ENCODE data around the gene CALY. TPM values are rescaled to one million over a fixed set of nuclear protein-coding genes. Genes with fewer than 3 reads are reported as not detected.

Gene CALY
- total RNA-seq, 2 donors from 2014 or later, result 0.75 to 1.3 TPM

GRCh38 chr10:133365461-133366129, 28.9 kb upstream of the CALY start:
- no peak for TF ChIP-seq CTCF (conservative IDR thresholded peaks at IDR 0.05)
- H3K27ac ChIP-seq (ENCODE audit: low read depth, low read length), result no peak overlapping the region
- Mint-ChIP-seq H3K36me3 (ENCODE audit: low read depth) (peaks cover 70% of the 10 kb centered on the region), H3K9me3 (no peaks in the 10 kb centered on the region), H3K27me3 (ENCODE audit: insufficient read depth) (no peaks in the 10 kb centered on the region), H3K4me1 (no peaks in the 10 kb centered on the region), H3K4me3 (no peak overlapping the region), H3K27ac (no peak overlapping the region)
- peaks cover 71% of the 10 kb centered on the region for H3K36me3 ChIP-seq (ENCODE audit: control insufficient read depth, insufficient read depth, low read length)
- no peaks in the 10 kb centered on the region for H3K27me3 ChIP-seq (ENCODE audit: control insufficient read depth, insufficient read depth, low read length, poor library complexity, severe bottlenecking)
- no peak for DNase-seq
- no peaks in the 10 kb centered on the region for H3K9me3 ChIP-seq (ENCODE audit: control insufficient read depth, low read length)
- no peak overlapping the region for H3K9ac ChIP-seq (ENCODE audit: extremely low read depth, low read length, poor library complexity, severe bottlenecking)
- H3K4me3 ChIP-seq (ENCODE audit: low read length), result no peak overlapping the region
- 86 to 100% methylated on average over 4 to 13 of the region's 13 CpGs for WGBS, 2 experiments (ENCODE audit: insufficient coverage in 1 of 2, insufficient read length in 1 of 2)
- H3K4me1 ChIP-seq (ENCODE audit: control insufficient read depth, insufficient read depth, low read length), result no peaks in the 10 kb centered on the region

DNA sequence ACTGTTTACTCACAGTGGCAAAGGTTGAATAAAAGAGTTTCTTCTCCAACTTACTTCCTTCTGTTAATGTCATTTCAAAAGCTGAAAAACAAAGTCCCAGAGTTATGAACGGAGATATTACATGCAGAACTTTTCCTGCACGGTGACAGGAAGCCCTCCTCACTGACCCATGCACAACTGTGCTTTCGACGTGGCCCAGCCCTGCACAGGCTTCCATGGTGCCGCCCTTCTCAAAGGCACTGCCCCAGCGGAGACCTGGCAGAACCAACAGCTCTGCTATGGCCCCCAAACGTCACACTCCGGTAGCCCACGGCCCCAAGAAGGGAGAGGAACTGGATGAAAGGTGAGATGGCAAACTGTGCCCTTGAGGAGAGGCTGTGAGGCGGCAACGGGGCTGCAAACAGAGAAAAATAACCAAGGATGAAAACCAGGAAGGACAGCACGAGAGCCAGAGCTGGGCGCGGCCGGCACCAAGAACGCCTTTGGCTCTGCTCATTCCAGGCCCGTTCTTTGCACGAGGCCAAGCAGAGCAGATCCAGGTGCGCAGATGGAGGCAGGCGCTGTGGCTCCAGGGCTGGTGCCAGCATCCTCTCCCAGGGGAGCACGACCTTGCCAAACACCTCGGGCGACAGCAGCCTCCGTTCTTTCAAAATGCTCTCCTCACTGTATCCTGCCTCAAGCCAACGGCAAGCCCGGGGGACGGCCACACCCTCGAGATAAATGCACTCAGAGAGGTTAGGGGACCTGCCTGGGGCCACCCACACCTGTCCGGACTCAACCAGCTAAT, 28.1 kb upstream of the CALY start:
- H3K27ac Mint-ChIP-seq, result no peak overlapping the region

GRCh38 chr10:133362846-133363245, 26.1 kb upstream of the CALY start:
- Mint-ChIP-seq H3K4me1 (peaks cover 7% of the 10 kb centered on the region), H3K36me3 (ENCODE audit: low read depth) (peaks cover 48% of the 10 kb centered on the region), H3K27ac (no peak overlapping the region), H3K27me3 (ENCODE audit: insufficient read depth) (peaks cover 4% of the 10 kb centered on the region), H3K9me3 (no peaks in the 10 kb centered on the region), H3K4me3 (no peak overlapping the region)
- Histone ChIP-seq H3K27ac (ENCODE audit: low read depth, low read length) (no peak overlapping the region), H3K36me3 (ENCODE audit: control insufficient read depth, insufficient read depth, low read length) (peaks cover 45% of the 10 kb centered on the region), H3K9me3 (ENCODE audit: control insufficient read depth, low read length) (no peaks in the 10 kb centered on the region), H3K9ac (ENCODE audit: extremely low read depth, low read length, poor library complexity, severe bottlenecking) (no peak overlapping the region), H3K27me3 (ENCODE audit: control insufficient read depth, insufficient read depth, low read length, poor library complexity, severe bottlenecking) (no peaks in the 10 kb centered on the region), H3K4me3 (ENCODE audit: low read length) (no peak overlapping the region), H3K4me1 (ENCODE audit: control insufficient read depth, insufficient read depth, low read length) (peaks cover 5% of the 10 kb centered on the region)
- DNase-seq, result no peak
- WGBS, 2 experiments (ENCODE audit: insufficient coverage in 1 of 2, insufficient read length in 1 of 2), result 92 to 94% methylated on average over 6 to 13 of the region's 13 CpGs
- no peak for TF ChIP-seq CTCF (conservative IDR thresholded peaks at IDR 0.05)

More for the DNA sequence above, 28.1 kb upstream of the CALY start:
- H3K9ac ChIP-seq (ENCODE audit: extremely low read depth, low read length, poor library complexity, severe bottlenecking), result no peak overlapping the region
- peaks cover 5% of the 10 kb centered on the region for H3K4me1 Mint-ChIP-seq
- TF ChIP-seq CTCF (conservative IDR thresholded peaks at IDR 0.05), result no peak
- H3K9me3 ChIP-seq (ENCODE audit: control insufficient read depth, low read length), result no peaks in the 10 kb centered on the region
- 94 to 96% methylated on average over 20 to 29 of the region's 29 CpGs for WGBS, 2 experiments (ENCODE audit: insufficient coverage in 1 of 2, insufficient read length in 1 of 2)
- H3K27me3 Mint-ChIP-seq (ENCODE audit: insufficient read depth), result peaks cover 4% of the 10 kb centered on the region
- H3K4me1 ChIP-seq (ENCODE audit: control insufficient read depth, insufficient read depth, low read length), result peaks cover 5% of the 10 kb centered on the region
- no peak for DNase-seq
- H3K36me3 ChIP-seq (ENCODE audit: control insufficient read depth, insufficient read depth, low read length), result peaks cover 63% of the 10 kb centered on the region
- no peak overlapping the region for H3K4me3 Mint-ChIP-seq
- no peaks in the 10 kb centered on the region for H3K9me3 Mint-ChIP-seq
- no peak overlapping the region for H3K27ac ChIP-seq (ENCODE audit: low read depth, low read length)
- peaks cover 63% of the 10 kb centered on the region for H3K36me3 Mint-ChIP-seq (ENCODE audit: low read depth)
- H3K27me3 ChIP-seq (ENCODE audit: control insufficient read depth, insufficient read depth, low read length, poor library complexity, severe bottlenecking), result no peaks in the 10 kb centered on the region
- no peak overlapping the region for H3K4me3 ChIP-seq (ENCODE audit: low read length)

Data from endodermal cell (in vitro differentiated cells).